Renal cortex interstitium (tissue), 11 donors: ENCODE results near the gene HOXA11. TPM values are rescaled to one million over a fixed set of nuclear protein-coding genes. Genes with fewer than 3 reads are reported as not detected.

Source experiments
- DNase-seq, 11 donors: peaks; one replicate each; pipeline ENCODE4 v3.0.0-alpha.2; 2013; ENCODE audit warnings: low read depth in 9 of 11, low spot score in 4 of 11; ENCODE audit errors: extremely low read depth in 1 of 11
- polyA plus RNA-seq, 3 donors: library from polyadenylated mRNA; unstranded; fragments of 120-200 nt; gene quantifications; one replicate each; pipeline ENCODE4 v1.2.1, GENCODE V29; 2013; ENCODE audit not compliant: insufficient read length in 3 of 3

The HOXA11 gene
- polyA plus RNA-seq, 3 donors = 35.9 to 44.0 (median 37.0) TPM

DNA sequence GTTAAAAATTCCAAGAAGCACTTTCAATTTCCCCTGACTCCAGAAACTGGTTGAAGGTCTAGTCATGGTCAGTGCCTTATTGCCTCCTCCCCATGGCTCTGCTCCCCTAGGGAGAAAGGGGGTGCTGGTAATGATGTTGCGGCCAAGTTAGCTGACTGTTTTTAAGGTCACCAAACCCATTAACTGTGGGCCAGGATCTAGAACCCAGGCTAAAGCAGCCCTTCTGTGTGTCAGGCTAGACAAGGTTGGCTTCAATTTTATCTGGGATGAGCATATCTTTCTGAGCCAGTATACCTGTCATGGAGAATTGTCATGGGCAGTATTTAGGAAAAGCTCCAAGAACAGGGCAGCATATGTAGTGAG lies 26.0 kb upstream of the HOXA11 start:
- DNase-seq = no peak

DNA sequence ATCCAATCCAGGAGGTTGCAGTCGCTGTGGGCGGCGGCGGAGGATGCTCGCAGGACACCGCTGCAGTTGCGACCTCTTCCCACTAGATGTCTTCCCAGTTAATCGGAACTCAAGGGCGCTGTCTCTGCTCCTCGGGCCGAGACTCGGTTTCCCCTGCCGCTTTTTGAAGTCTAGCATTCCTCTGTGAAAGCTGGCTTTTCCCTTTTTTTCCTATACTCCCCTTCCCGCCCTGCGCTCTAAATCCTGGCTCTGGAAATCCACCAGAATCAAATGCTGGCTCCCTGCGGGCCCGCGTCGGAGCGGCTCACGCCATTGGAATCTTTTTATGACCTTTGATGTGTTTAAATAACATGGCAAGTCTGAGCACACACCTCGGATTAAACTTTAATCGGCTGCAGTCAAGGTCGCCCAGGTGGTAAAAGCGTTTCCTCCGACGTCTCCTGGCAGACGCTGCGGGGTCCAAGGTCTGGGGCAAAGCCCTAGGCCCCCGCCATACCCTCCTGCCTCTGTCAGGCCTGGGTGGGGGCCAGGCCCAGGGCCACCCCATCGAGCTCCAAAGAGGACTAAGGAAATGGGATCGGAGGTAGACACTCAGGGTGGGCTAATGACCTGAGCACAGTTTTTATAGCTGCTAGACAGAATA lies 25.5 kb upstream of the HOXA11 start:
- DNase-seq = no peak

DNA sequence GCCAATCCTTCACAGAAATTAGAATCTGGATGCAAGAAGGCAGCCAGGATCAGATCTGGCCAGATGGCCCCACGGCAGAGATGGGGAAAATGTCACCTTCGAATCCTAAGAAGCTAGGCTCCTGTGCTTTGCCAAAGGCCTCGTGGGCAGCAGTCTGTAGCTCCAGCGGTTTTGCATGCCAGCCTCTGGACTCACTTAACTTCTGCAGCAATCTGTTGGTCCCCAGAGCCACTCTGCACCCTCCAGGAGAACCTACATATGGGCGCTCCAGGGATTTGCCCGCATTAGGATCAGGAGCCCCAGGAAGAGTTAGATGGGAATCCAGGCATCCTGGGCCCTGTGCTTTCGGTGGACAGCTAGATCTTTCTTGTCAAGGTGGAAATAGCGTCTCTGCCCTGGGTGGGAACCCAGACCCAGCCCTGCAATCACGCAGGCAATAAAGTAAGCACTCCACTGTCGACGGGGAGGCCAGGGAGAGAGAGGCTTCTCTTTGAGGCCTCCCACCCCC lies 25.0 kb upstream of the HOXA11 start:
- DNase-seq = no peak

DNA sequence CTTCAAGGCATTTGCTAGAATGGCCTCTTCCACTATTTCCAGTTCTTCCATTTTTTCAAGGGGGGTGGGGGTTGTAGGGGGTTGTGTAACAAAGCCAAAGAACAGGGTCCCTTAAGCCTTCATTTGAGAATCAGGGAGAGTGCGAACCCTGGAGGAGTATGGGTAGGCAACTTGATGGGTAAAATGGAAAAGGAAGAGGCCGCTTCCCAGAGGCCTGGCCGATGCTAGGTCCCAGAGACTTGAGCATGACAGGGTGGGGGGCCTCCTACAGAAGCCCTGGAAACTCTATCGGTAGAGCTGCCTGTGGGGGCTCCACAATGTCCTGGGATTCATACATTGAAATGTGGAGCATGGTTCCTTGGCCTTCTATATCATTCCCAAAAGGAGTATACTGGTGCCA lies 24.0 kb upstream of the HOXA11 start:
- no peak for DNase-seq

DNA sequence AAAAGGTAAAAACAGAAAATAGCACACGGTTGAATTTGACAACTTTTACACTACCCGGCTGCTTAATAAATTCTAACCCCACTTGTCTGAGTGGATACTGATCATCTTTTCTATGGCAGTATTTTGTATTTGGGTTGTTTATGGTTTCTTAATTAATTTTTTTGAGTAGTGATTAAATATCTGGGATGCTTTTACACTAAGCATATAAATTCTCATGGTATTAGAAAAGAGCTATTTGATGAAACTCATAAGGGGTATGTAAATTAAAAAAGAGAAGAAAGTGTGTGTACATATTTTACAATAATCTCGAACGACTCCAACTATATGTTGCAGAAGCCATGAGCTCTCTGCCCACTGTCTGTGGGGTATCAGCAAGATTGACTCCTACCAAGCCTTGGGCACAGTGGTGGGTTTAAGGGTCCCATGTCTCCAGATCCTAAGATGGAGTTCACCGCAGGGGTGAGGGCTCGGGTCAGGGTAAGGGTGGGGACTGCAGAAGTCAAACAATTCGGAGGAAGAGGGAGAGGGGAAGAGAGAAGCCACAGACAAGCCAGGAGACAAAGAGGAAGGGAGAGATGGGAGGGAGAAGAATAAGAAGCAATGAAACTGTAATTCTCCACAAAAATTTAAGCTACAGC lies 22.4 kb upstream of the HOXA11 start:
- DNase-seq = no peak

DNA sequence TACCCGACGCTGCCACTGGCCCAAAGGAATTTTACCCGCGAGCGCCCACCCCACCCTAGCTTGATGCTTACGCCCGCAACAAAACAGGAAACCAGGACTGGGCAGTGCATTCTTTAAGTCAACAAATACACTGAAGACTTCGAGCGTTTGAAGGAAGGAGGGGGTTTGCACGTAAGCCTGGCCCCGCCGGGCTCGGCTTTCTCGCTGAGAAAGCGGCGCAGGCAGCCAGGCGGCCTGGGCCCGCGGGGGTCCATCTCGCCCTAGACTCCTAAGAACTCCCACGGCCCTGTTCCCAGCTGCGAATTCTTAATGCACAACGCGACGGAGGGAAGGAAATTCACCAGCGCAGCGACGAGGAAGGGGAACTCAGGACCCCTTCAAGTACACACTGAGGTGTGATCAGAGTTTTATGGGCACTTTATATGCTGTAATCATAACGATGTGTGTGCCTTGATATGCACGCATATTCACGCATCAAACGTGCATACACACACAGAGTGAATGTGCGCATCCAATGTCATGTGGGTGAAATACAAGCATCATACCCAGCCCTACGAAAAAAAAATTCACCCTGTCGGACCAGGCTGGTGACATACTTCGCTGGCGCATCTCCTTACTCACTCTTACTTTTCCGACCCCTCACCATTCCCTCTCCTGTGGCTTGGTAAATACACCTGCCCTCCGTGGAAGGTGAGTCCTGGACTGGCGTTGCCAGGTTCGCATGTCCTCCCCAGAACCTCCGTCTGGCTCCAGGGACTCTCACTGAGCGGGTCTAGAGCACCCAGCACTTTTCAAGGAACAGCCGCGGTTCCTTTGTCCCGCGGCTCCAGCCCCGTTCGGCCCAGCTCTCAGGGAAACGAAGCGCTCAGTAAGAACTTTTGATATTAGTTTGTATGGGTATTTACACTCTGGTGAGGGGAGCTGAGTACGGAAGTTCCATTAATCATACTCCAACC lies 20.6 kb upstream of the HOXA11 start:
- DNase-seq = no peak

DNA sequence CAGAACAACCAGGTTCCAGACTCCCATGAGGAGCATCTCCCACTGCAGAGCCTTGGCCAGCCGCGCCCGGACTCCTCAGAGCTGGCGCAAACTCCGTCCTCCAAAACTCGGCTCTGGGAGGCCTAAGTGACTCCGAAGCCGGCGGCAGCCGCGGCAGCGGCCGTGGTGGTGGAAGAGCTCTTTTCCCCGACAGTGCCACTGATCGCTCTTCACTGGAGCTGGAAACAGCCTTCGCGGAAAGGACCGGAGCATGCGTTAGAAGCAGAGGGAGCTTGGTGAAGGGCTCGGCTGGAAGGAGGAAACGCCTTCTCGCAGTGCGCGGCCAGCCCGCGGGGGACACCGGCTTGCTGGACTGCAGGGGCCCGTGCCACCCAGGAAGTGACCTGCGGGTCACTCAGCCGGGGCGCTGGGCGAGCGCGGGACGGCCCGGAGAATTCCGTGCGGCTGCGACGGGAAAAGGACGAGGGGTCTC lies 19.9 kb upstream of the HOXA11 start:
- no peak for DNase-seq

DNA sequence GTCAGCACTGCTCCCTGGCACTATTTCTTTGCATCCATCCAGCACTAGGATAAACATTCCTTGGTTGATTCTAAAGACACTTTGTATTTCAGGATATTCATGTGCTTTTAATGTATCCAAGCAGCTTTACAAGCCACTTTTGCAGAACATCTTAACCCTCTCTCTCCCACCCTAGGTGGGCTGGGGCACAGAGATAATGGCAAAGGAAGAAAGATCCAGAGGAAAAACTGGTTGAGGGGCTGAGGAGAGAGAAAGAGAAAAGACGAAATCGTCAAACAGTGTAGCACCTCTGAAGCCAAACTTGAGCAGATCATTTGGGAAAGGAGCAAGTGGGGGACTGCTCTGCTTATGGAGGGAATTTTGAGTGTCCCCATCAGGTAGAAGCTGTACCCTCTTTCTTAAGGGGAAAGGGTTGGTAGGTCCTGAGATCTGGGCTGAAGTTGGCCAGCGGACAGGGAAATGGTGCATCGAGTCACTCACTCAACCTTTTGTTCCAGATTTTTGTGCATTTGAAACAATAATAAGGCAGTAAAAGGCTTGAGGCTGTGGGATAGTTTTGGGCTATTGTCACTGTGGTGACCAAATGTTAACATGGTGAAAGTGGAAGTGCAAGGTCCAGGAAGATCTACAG lies 19.0 kb upstream of the HOXA11 start:
- DNase-seq = no peak

DNA sequence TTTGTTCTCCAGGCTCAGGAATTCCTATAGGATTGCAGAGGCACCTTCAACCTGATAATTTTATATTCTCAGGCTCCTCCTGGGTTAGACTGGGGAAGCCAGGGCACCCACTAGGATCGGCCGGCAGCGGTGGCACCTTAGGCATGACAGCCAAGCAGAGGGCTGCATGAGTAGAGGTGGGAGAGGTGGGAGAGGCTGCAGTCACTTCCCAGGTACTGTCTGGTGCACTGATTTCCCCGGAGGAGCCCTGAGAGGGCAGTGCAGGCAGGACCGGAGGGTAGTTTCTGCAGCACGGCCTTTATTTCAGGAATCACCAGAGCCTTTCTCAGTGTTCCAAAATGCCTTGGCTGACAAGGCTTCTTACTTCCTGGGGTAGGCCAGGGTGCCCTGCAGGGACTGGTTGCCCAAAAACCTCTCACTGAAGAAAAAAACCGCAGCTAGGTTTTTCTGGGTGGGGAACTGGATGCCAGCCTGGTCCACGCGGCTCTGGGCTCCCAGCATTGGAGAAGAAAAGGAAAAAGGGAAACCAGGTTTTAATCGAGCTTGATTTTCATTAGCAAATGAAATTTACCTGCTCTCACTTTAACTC lies 18.4 kb upstream of the HOXA11 start:
- no peak for DNase-seq

DNA sequence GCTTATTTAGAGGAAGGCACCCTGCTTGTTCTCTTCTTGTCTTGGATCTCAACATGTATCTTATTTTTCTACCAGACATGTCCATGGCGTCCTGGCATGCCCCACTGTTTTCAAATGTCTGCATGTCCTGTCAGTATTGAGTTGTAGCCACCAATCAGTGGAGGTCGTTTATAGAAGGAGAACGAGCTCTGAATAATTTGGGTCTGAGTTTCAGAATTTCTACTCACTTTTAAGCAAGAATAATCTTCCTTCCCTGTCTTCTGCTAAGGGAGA lies 17.8 kb upstream of the HOXA11 start:
- DNase-seq = no peak

DNA sequence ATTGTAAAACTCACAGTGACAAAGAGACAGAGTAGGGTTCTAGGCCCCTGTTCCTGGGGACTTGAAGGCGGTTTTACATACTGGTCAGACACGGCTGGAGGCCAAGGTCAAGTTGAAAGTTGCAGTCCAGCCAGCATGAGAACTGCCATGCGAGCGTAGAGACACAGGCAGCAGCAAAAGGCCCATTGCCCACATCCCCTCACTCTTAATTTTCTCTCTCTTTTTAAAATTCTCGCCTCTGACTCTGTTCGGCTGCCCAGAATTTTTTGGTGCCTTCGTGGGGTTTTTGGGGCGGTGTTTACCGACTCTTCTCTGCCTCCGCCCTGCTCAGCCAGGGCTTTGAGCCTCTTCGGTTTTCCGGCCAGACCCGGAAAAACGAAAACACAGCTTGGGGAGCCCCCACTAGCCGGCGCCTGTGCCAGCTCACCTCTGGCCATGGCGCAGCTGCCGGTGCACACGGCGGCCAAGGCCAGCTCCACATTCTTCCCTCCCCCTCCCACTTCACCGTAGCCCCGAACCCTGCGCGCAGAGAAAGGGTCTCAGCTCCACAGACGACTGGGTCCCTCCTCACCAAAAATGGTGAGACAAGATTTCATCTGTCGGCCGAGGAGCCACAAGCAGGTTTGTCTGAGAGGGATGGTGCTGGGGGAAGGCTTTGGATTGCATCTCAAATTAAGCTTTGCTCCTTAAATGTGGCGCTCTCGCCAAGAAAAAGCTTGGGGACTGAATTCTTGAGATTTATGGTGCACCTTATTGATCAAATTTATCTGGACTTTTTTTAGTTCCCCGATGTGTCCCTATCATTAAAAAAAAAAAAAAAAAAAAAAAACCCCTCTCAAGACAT lies 17.2 kb upstream of the HOXA11 start:
- DNase-seq = no peak

DNA sequence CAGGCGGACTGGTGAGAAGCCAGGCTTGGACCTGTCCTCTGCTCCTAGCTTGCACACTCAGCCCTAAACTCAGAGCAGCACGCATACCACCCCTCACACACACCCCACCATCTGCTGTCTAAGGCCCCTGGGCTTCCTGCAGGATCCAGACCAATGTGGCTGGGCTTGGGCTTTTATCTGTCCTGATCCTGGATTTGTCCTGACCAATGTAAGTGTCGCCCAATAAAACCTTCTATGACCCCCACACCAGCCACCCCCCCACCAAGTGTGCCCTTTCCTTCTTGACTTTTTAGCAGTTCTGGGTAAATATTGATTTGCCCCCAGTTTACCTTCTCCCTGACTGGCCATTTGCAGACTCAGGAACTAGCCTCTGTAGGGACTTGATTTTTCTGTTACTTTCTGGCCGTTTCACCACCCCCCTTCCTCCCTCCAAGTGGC lies 16.6 kb upstream of the HOXA11 start:
- DNase-seq = no peak

DNA sequence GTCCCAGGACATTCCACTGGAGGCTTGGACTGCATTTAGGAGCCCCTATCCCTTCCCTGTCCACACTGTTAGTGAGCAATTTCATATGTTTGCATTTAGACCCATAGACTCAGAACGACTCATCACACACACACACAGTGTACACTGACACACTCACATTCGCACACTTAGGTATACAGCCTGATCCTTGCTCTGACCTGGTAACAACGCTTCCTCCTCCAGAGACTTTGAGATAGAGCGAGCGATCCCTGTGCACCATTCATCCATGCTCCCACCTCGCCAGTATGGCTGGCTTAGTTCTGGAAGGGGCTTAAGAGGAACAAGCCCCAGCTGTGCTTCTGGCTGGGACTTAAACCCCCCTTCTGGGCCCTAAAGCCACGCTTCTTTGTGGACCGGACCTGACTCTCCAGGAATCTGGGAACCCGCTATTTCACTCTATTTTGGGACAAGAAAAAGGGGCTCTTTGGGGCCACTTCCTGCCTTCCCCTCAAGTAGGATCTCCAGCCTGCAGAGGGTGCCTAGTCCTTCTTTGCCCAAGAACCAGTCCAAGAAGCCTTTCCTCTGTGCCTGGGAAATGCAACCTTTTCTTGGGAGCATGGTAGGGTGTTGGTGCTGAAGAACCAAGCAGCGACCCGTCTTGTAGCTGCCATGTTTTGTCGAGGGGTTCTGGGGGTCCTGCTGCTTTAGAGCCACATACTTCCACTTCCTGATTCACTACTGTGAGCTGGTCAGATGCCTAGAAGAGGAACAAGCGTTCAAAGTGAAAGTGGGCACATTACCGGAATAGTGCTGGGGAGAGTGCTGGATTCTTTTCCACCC lies 15.9 kb upstream of the HOXA11 start:
- DNase-seq = no peak

DNA sequence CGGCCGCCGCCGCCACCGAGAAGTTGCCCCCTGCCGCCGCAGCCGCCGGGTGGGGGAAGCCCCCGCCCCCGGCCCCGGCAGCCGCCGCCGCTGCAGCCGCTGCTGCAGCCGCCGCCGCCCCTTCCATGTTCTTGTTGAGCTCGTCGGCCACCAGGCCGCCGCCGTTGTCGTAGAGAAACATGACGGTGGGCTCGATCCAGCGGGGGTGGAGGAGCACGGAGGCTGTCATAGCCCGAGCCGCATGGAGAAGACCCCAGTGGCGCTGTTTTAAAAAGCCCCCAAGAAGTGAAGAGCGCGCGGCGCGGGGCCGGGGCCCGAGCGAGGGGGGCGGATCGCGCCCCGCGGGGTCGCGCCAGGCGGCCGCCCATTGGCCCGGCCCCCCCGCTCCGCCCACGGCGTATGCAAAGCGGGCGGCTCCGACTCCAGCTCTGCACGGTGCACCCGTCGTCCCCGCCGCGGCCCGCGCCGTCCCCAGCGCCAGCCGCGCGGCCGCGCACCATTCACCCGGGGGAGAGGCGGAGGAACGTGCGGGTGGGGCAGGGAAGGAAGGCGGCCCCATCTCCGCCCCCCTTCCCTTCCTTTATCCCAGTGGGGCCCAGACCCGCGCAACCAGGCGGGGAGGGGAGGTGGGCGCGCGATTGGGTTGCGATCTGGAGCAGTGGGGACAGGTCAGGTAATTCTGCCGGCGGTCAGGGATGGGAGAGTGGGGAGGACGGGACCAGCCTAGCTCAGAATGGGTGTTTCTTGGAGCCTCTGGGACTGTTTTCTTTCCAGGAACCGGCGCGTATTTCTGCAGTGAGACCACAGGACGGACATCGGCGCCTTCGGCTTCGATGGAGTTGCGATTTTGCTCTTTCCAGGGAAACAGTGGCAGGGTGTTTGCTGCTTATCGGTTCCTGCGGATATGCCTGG lies 15.1 kb upstream of the HOXA11 start, which contains the start of gene HOXA13:
Gene HOXA13 (minus strand): TSS at position 243 of the 912 bp plus-strand sequence. CDS start 14 bp downstream, at position 229.
- no peak for DNase-seq

DNA sequence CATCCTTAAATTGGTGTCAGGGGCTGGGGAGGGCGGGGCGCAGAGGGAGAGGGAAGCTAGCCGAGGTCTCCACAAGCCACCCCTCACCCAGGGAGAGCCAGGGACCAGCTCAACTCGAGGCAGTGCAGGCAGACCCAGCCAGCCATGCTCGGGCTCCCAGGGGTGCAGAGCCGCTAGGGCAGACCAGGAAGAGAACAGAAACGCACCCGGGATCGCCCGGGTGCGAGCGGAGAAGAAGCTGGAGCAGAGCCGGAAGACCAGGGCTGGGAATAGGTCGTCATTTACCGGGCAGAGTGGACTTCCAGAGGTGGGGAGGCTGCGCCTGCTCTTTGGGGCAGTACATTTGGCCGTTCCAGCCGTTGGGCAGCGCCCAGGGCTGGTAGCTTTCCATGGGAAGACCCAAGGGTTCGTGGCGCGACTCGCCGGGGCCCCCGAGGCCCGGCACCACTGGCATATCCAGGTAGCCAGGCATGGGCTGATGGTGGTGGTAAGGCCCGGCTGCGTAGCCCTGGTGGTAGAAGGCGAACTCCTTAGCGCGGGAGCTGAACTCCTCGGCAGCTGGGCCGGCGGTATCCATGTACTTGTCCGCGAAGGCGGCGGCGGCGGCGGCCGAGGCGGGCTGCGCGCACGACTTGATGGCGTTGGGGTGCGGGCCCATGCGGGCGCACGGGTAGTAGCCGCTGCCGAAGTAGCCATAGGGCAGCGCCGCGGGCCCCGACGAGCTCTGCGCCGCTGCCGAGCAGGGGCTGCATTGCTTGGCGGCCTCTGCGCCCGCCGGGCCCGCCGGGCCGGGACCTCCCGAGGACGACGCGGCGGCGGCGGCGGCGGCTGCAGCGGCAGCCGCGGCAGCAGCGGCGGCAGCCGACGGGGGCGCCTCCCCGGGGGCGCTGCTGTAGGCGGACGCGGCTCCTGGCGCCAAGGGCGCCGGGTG lies 14.1 kb upstream of the HOXA11 start:
- DNase-seq = no peak
